Mesendoderm (in vitro differentiated cells): Measurements from ENCODE around the gene HIKESHI. TPM values are rescaled to one million over a fixed set of nuclear protein-coding genes. Genes with fewer than 3 reads are reported as not detected.

ENCODE experiments used
- DNase-seq: peaks from one replicate; pipeline ENCODE4 v3.0.0; 2013
- H2AK5ac ChIP-seq: 2 replicates; pipeline ENCODE4 v1.6.1; 2013; ENCODE audit warnings: low read length, inconsistent platforms
- H2BK120ac ChIP-seq: 2 replicates; pipeline ENCODE4 v1.6.1; 2013; ENCODE audit warnings: low read depth, mild to moderate bottlenecking, low read length, moderate library complexity, mixed read lengths
- H2BK15ac ChIP-seq: replicated peaks from 2 replicates; pipeline ENCODE4 v1.6.1; 2013; ENCODE audit warnings: low read depth, mild to moderate bottlenecking, moderate library complexity
- H2BK5ac ChIP-seq: 2 replicates; pipeline ENCODE4 v1.6.1; 2013; ENCODE audit warnings: low read length, inconsistent platforms
- H3K18ac ChIP-seq: 2 replicates; pipeline ENCODE4 v1.6.1; 2013; ENCODE audit warnings: mild to moderate bottlenecking, low read length, mixed read lengths
- H3K23ac ChIP-seq: one replicate; pipeline ENCODE4 v1.6.1; 2013; ENCODE audit warnings: low read length
- H3K27ac ChIP-seq: 2 replicates; pipeline ENCODE4 v1.5.1; 2013; ENCODE audit warnings: low read depth, mild to moderate bottlenecking, inconsistent platforms, low read length, moderate library complexity
- H3K27me3 ChIP-seq: 2 replicates; pipeline ENCODE4 v1.6.1; 2013; ENCODE audit warnings: low read length, control low read depth, mild to moderate bottlenecking, inconsistent platforms; ENCODE audit not compliant: insufficient read depth, poor library complexity
- H3K36me3 ChIP-seq: 2 replicates; pipeline ENCODE4 v1.6.1; 2013; ENCODE audit warnings: low read length, inconsistent platforms; ENCODE audit not compliant: control insufficient read depth, insufficient read depth
- H3K4ac ChIP-seq: one replicate; pipeline ENCODE4 v1.6.1; 2013; ENCODE audit warnings: low read depth, mild to moderate bottlenecking, low read length, moderate library complexity
- H3K4me1 ChIP-seq: 2 replicates; pipeline ENCODE4 v1.6.1; 2013; ENCODE audit warnings: low read depth, low read length, inconsistent platforms; ENCODE audit not compliant: control insufficient read depth
- H3K4me2 ChIP-seq: 2 replicates; pipeline ENCODE4 v1.6.1; 2013; ENCODE audit warnings: low read length
- H3K4me3 ChIP-seq: 2 replicates; pipeline ENCODE4 v1.5.1; 2013; ENCODE audit warnings: mild to moderate bottlenecking, low read length
- H3K56ac ChIP-seq: one replicate; pipeline ENCODE4 v1.6.1; 2013; ENCODE audit warnings: low read length
- H3K79me1 ChIP-seq: 2 replicates; pipeline ENCODE4 v1.6.1; 2013; ENCODE audit warnings: low read length, inconsistent platforms
- H3K79me2 ChIP-seq: 2 replicates; pipeline ENCODE4 v1.6.1; 2013; ENCODE audit warnings: mild to moderate bottlenecking, low read length; ENCODE audit not compliant: control insufficient read depth, insufficient read depth
- H3K9ac ChIP-seq: 2 replicates; pipeline ENCODE4 v1.6.1; 2013; ENCODE audit warnings: low read length, inconsistent platforms
- H4K5ac ChIP-seq: one replicate; pipeline ENCODE4 v1.6.1; 2013; ENCODE audit warnings: low read length
- H4K8ac ChIP-seq: one replicate; pipeline ENCODE4 v1.6.1; 2013; ENCODE audit warnings: low read depth, mild to moderate bottlenecking, control low read depth, low read length, moderate library complexity
- WGBS: extraction: QIAGEN DNeasy Blood & Tissue Kit; methylation state at CpG from one replicate; pipeline ENCODE4 v1.1.7; 2013; ENCODE audit warnings: low lambda C conversion rate, missing lambda C conversion rate; ENCODE audit not compliant: insufficient coverage; ENCODE audit errors: extremely low coverage; 5-methylcytosine and 5-hydroxymethylcytosine counted together
- polyA plus RNA-seq, 2 experiments: library from polyadenylated mRNA; stranded (reverse); fragments of 200-250 nt; gene quantifications; one replicate each; pipeline ENCODE4 v1.2.3, GENCODE V29; 2013

HIKESHI gene
- 104 TPM for polyA plus RNA-seq (2013, experiment 1 of 2)
- polyA plus RNA-seq (2013, experiment 2 of 2) = 101 TPM

- Histone ChIP-seq H4K5ac (no peak within 1 kb of the TSS), H3K23ac (peak within 1 kb of the TSS; percentile 1), H3K4ac (peak within 1 kb of the TSS; percentile 22), H3K36me3 (no peaks in the 10 kb centered on the region), H3K9ac (peak within 1 kb of the TSS; percentile 84), H3K79me1 (no peaks in the 10 kb centered on the region), H2BK5ac (peak within 1 kb of the TSS; percentile 39), H3K27me3 (no peaks in the 10 kb centered on the region), H2BK15ac (no peak within 1 kb of the TSS), H3K4me2 (peak within 1 kb of the TSS; percentile 48), H3K79me2 (peaks cover 10% of the 10 kb centered on the region), H3K18ac (peak within 1 kb of the TSS; percentile 19), H3K56ac (peak within 1 kb of the TSS; percentile 99), H3K27ac (peak within 1 kb of the TSS; percentile 56), H2BK120ac (no peak within 1 kb of the TSS), H2AK5ac (peak within 1 kb of the TSS; percentile 2), H3K4me3 (peak within 1 kb of the TSS; percentile 78), H4K8ac (peak within 1 kb of the TSS; percentile 94), H3K4me1 (no peaks in the 10 kb centered on the region)
- peak; percentile 98 for DNase-seq
- no CpG with 5 or more reads among the region's 30 CpGs for WGBS
Observed at GRCh38 chr11:86302092-86302793, at the start of gene HIKESHI. HIKESHI (plus strand) TSS chr11:86302240; CDS start chr11:86302449, 209 bp downstream.

GRCh38 chr11:86255896-86256295 lies 46.1 kb upstream of the HIKESHI start:
- H4K8ac ChIP-seq = no peak overlapping the region
- no peak overlapping the region for H3K23ac ChIP-seq
- H3K9ac ChIP-seq = no peak overlapping the region
- no peaks in the 10 kb centered on the region for H3K36me3 ChIP-seq
- no peak overlapping the region for H3K4me2 ChIP-seq
- no peak overlapping the region for H3K4ac ChIP-seq
- peaks cover 4% of the 10 kb centered on the region for H3K79me1 ChIP-seq
- H2BK120ac ChIP-seq = no peak overlapping the region
- H3K4me3 ChIP-seq = no peak overlapping the region
- H2AK5ac ChIP-seq = no peak overlapping the region
- no peak overlapping the region for H2BK15ac ChIP-seq
- H3K79me2 ChIP-seq = peaks cover 7% of the 10 kb centered on the region
- H3K56ac ChIP-seq = no peak overlapping the region
- no peaks in the 10 kb centered on the region for H3K27me3 ChIP-seq
- no peak overlapping the region for H2BK5ac ChIP-seq
- no peak for DNase-seq
- no peak overlapping the region for H3K18ac ChIP-seq
- no peak overlapping the region for H3K27ac ChIP-seq
- no peak overlapping the region for H4K5ac ChIP-seq
- WGBS = no CpG with 5 or more reads among the region's 1 CpG
- no peaks in the 10 kb centered on the region for H3K4me1 ChIP-seq

- Histone ChIP-seq H3K79me2 (peaks cover 4% of the 10 kb centered on the region), H3K36me3 (no peaks in the 10 kb centered on the region), H3K18ac (no peak overlapping the region), H2BK120ac (no peak overlapping the region), H3K27ac (no peak overlapping the region), H4K8ac (no peak overlapping the region), H2AK5ac (no peak overlapping the region), H2BK15ac (no peak overlapping the region), H3K4me2 (no peak overlapping the region), H3K4me3 (no peak overlapping the region), H3K79me1 (peaks cover 5% of the 10 kb centered on the region), H3K56ac (no peak overlapping the region), H3K23ac (no peak overlapping the region), H3K4me1 (no peaks in the 10 kb centered on the region), H3K27me3 (no peaks in the 10 kb centered on the region), H2BK5ac (no peak overlapping the region), H3K4ac (no peak overlapping the region), H4K5ac (no peak overlapping the region), H3K9ac (no peak overlapping the region)
- WGBS = no CpG with 5 or more reads among the region's 6 CpGs
- DNase-seq = no peak
Observed at GRCh38 chr11:86256608-86257007, 45.4 kb upstream of the HIKESHI start.

GRCh38 chr11:86257446-86257845 lies 44.6 kb upstream of the HIKESHI start:
- Histone ChIP-seq H3K9ac (no peak overlapping the region), H3K79me2 (peaks cover 4% of the 10 kb centered on the region), H2BK5ac (no peak overlapping the region), H2BK15ac (no peak overlapping the region), H3K79me1 (peaks cover 5% of the 10 kb centered on the region), H3K4ac (no peak overlapping the region), H2BK120ac (no peak overlapping the region), H3K4me1 (no peaks in the 10 kb centered on the region), H3K27ac (no peak overlapping the region), H3K18ac (no peak overlapping the region), H3K27me3 (no peaks in the 10 kb centered on the region), H3K4me2 (no peak overlapping the region), H3K23ac (no peak overlapping the region), H3K4me3 (no peak overlapping the region), H4K5ac (no peak overlapping the region), H3K56ac (no peak overlapping the region), H4K8ac (no peak overlapping the region), H3K36me3 (no peaks in the 10 kb centered on the region), H2AK5ac (no peak overlapping the region)
- no peak for DNase-seq

- no peak overlapping the region for H2BK120ac ChIP-seq
- WGBS = no CpG with 5 or more reads among the region's 1 CpG
- no peak overlapping the region for H3K56ac ChIP-seq
- no peak overlapping the region for H4K8ac ChIP-seq
- no peak overlapping the region for H3K4me2 ChIP-seq
- no peak overlapping the region for H3K27ac ChIP-seq
- H4K5ac ChIP-seq = no peak overlapping the region
- no peak overlapping the region for H3K4ac ChIP-seq
- no peak overlapping the region for H3K9ac ChIP-seq
- no peak for DNase-seq
- no peak overlapping the region for H2BK15ac ChIP-seq
- peaks cover 3% of the 10 kb centered on the region for H3K79me1 ChIP-seq
- H3K27me3 ChIP-seq = no peaks in the 10 kb centered on the region
- H3K4me3 ChIP-seq = no peak overlapping the region
- no peaks in the 10 kb centered on the region for H3K79me2 ChIP-seq
- H3K18ac ChIP-seq = no peak overlapping the region
- no peaks in the 10 kb centered on the region for H3K36me3 ChIP-seq
- H2BK5ac ChIP-seq = no peak overlapping the region
- H3K23ac ChIP-seq = no peak overlapping the region
- H2AK5ac ChIP-seq = no peak overlapping the region
- no peaks in the 10 kb centered on the region for H3K4me1 ChIP-seq
Observed at GRCh38 chr11:86259730-86260129, 42.3 kb upstream of the HIKESHI start.

- Histone ChIP-seq H3K4me2 (no peak overlapping the region), H3K27me3 (no peaks in the 10 kb centered on the region), H3K23ac (no peak overlapping the region)
Observed at GRCh38 chr11:86261328-86261727, 40.7 kb upstream of the HIKESHI start.

More at GRCh38 chr11:86261328-86261727, 40.7 kb upstream of the HIKESHI start:
- H3K56ac ChIP-seq = no peak overlapping the region
- H3K18ac ChIP-seq = no peak overlapping the region
- peak; percentile 33 for DNase-seq
- no peak overlapping the region for H2AK5ac ChIP-seq
- WGBS = no CpG with 5 or more reads among the region's 3 CpGs
- no peak overlapping the region for H3K9ac ChIP-seq
- no peak overlapping the region for H4K8ac ChIP-seq
- no peak overlapping the region for H3K4ac ChIP-seq
- H3K4me1 ChIP-seq = no peaks in the 10 kb centered on the region
- H3K36me3 ChIP-seq = no peaks in the 10 kb centered on the region
- H2BK120ac ChIP-seq = no peak overlapping the region
- H2BK15ac ChIP-seq = no peak overlapping the region
- H3K27ac ChIP-seq = no peak overlapping the region
- peaks cover 3% of the 10 kb centered on the region for H3K79me1 ChIP-seq
- H3K4me3 ChIP-seq = no peak overlapping the region
- H3K79me2 ChIP-seq = no peaks in the 10 kb centered on the region
- H2BK5ac ChIP-seq = no peak overlapping the region
- no peak overlapping the region for H4K5ac ChIP-seq
